Tongue (tissue), 2 donors: ENCODE results near the gene OSER1. TPM values are rescaled to one million over a fixed set of nuclear protein-coding genes. Genes with fewer than 3 reads are reported as not detected.
"Not testable (repeated sequence)": the region's sequence is repeated elsewhere in the genome, so short reads cannot be mapped to it uniquely, and the experiment has no call there.

ENCODE experiments used
- DNase-seq: peaks from one replicate; pipeline ENCODE4 v3.0.0-alpha.2; 2015
- total RNA-seq: library from RNA; depleted of rRNA; stranded (reverse); fragments of >200 nt; gene quantifications from one replicate; pipeline ENCODE4 v1.2.3, GENCODE V29; 2014

The OSER1 gene
- total RNA-seq: 45.6 TPM

- peak; percentile 99 for DNase-seq
Observed at GRCh38 chr20:44210406-44211176, at the start of gene OSER1. TSS of gene OSER1 (minus strand) at chr20:44210771. CDS start at chr20:44206957, 3,814 bp downstream.

- no peak for DNase-seq
Observed at GRCh38 chr20:44258226-44258890, 47.8 kb upstream of the OSER1 start.

GRCh38 chr20:44256961-44257360, 46.4 kb upstream of the OSER1 start:
- no peak for DNase-seq

- DNase-seq: no peak
Observed at GRCh38 chr20:44255942-44256341, 45.4 kb upstream of the OSER1 start.

GRCh38 chr20:44254073-44254472, 43.5 kb upstream of the OSER1 start:
- no peak for DNase-seq

- DNase-seq: no peak
Observed at GRCh38 chr20:44253528-44253927, 43.0 kb upstream of the OSER1 start.

- no peak for DNase-seq
Observed at GRCh38 chr20:44251284-44251683, 40.7 kb upstream of the OSER1 start.

- no peak for DNase-seq
Observed at GRCh38 chr20:44248410-44248759, 37.8 kb upstream of the OSER1 start.

GRCh38 chr20:44247586-44248409, 37.2 kb upstream of the OSER1 start:
- peak; percentile 64 for DNase-seq

- no peak for DNase-seq
Observed at GRCh38 chr20:44247131-44247571, 36.6 kb upstream of the OSER1 start, which contains the start of gene GDAP1L1. TSS of gene GDAP1L1 (plus strand) at chr20:44247308. CDS start at chr20:44247335, 27 bp downstream.

- no peak for DNase-seq
Observed at GRCh38 chr20:44245977-44246376, 35.4 kb upstream of the OSER1 start.

- no peak for DNase-seq
Observed at GRCh38 chr20:44241796-44242195, 31.2 kb upstream of the OSER1 start.

GRCh38 chr20:44236840-44237239, 26.3 kb upstream of the OSER1 start:
- DNase-seq: not testable (repeated sequence)

GRCh38 chr20:44235702-44236101, 25.1 kb upstream of the OSER1 start:
- no peak for DNase-seq

- DNase-seq: no peak
Observed at GRCh38 chr20:44234566-44235317, 24.2 kb upstream of the OSER1 start.

- DNase-seq: no peak
Observed at GRCh38 chr20:44233436-44234016, 23.0 kb upstream of the OSER1 start.

- not testable (repeated sequence) for DNase-seq
Observed at GRCh38 chr20:44232469-44232856, 21.9 kb upstream of the OSER1 start.

GRCh38 chr20:44231713-44232468, 21.3 kb upstream of the OSER1 start:
- no peak for DNase-seq

- DNase-seq: no peak
Observed at GRCh38 chr20:44231193-44231592, 20.6 kb upstream of the OSER1 start.

GRCh38 chr20:44228465-44229258, 18.1 kb upstream of the OSER1 start:
- DNase-seq: peak; percentile 21
